AG04450 (cell line): ENCODE results near the gene MYO9B. TPM values are rescaled to one million over a fixed set of nuclear protein-coding genes. Genes with fewer than 3 reads are reported as not detected.

Experiments used
- CTCF ChIA-PET: fragments of 300-600, 350-600 bp; formaldehyde crosslinking; extraction: SDS; loops from one replicate; lab custom pipeline; 2022; ENCODE audit warnings: antibody characterized with exemption, inconsistent platforms; lab: Charles Lee
- POLR2A ChIA-PET: fragments of 350-600 bp; formaldehyde crosslinking; extraction: SDS; loops from one replicate; lab custom pipeline; 2021; ENCODE audit warnings: antibody characterized with exemption, inconsistent platforms; lab: Yijun Ruan, JAX
- DNase-seq: peaks from one replicate; pipeline ENCODE4 v3.0.0-alpha.2; 2011; ENCODE audit warnings: low read depth, low spot score
- H3K27ac ChIP-seq: one replicate; pipeline ENCODE4 v1.5.1; 2012; ENCODE audit warnings: low read depth, low read length, control low read depth
- H3K27me3 ChIP-seq: one replicate; pipeline ENCODE4 v1.6.0; 2012; ENCODE audit warnings: low read length; ENCODE audit not compliant: control insufficient read depth, insufficient read depth
- H3K4me3 ChIP-seq: 2 replicates; pipeline ENCODE4 v1.5.1; 2011; ENCODE audit warnings: mild to moderate bottlenecking, low read depth, low read length, control low read depth
- H3K9me3 ChIP-seq: 2 replicates; pipeline ENCODE4 v1.5.1; 2012; ENCODE audit warnings: low read length; ENCODE audit not compliant: control insufficient read depth, insufficient read depth
- CTCF ChIP-seq: IDR thresholded peaks from 2 replicates; pipeline ENCODE4 v1.5.1; 2011; ENCODE audit warnings: low read depth, low read length, control low read depth, inconsistent platforms
- polyA minus RNA-seq: library from RNA; depleted of rRNA, polyadenylated mRNA; stranded (reverse); fragments of >200 nt; gene quantifications from 2 replicates; pipeline ENCODE4 v1.2.3, GENCODE V29; 2011; rRNA and poly(A)+ RNA removed
- polyA plus RNA-seq: library from polyadenylated mRNA; depleted of rRNA; stranded (reverse); fragments of >200 nt; gene quantifications from 2 replicates; pipeline ENCODE4 v1.2.3, GENCODE V29; 2011; rRNA removed

MYO9B gene
- 34.5 and 42.5 TPM in 2 replicates for polyA plus RNA-seq
- 81.8 and 112 TPM in 2 replicates for polyA minus RNA-seq

- ChIA-PET POLR2A (interaction anchor here (0.7 to 0.9 kb wide), 2 partner anchors 140 to 630 kb away, joined by 3 to 10 read pairs; no protein-coding TSS in a partner anchor), CTCF (no interaction called here)
- Histone ChIP-seq H3K27me3 (no peaks in the 10 kb centered on the region), H3K9me3 (no peaks in the 10 kb centered on the region), H3K27ac (peak within 1 kb of the TSS; percentile 62), H3K4me3 (peak within 1 kb of the TSS; percentile 92)
- TF ChIP-seq CTCF: no peak
- peak; percentile 99 for DNase-seq
Observed at GRCh38 chr19:17075035-17075863, at the start of gene MYO9B, which contains the start of gene HAUS8. TSS of gene MYO9B (plus strand) at chr19:17075777. CDS start at chr19:17101718, 25,941 bp downstream. TSS of gene HAUS8 (minus strand) at chr19:17075452. CDS start at chr19:17075422, 30 bp downstream.

GRCh38 chr19:17025991-17026658 is 49.5 kb upstream of the MYO9B start:
- Histone ChIP-seq H3K9me3 (peaks cover 13% of the 10 kb centered on the region), H3K27ac (no peak overlapping the region), H3K4me3 (no peak overlapping the region), H3K27me3 (peaks cover 38% of the 10 kb centered on the region)
- POLR2A ChIA-PET: interaction anchor here (0.5 kb wide), 1 partner anchor 404 kb away, joined by 7 read pairs; no protein-coding TSS in a partner anchor
- no peak for DNase-seq
- CTCF ChIA-PET: interaction anchor here (0.5 to 0.6 kb wide), 2 partner anchors 121 to 224 kb away, joined by 4 to 9 read pairs; no protein-coding TSS in a partner anchor
- no peak for TF ChIP-seq CTCF

- DNase-seq: no peak
- Histone ChIP-seq H3K27ac (no peak within 1 kb of the TSS), H3K27me3 (peaks cover 38% of the 10 kb centered on the region), H3K9me3 (peaks cover 13% of the 10 kb centered on the region), H3K4me3 (no peak within 1 kb of the TSS)
- POLR2A ChIA-PET: no interaction called here
- CTCF ChIA-PET: interaction anchor here (0.6 kb wide), 1 partner anchor 224 kb away, joined by 9 read pairs; no protein-coding TSS in a partner anchor
- no peak for TF ChIP-seq CTCF
Observed at GRCh38 chr19:17026706-17027534, 48.7 kb upstream of the MYO9B start, which contains the start of gene CPAMD8. TSS of gene CPAMD8 (minus strand) at chr19:17026810. CDS start at chr19:17026642, 168 bp downstream.

GRCh38 chr19:17027535-17027975 is 48.0 kb upstream of the MYO9B start:
- ChIA-PET CTCF (no interaction called here), POLR2A (no interaction called here)
- peaks cover 41% of the 10 kb centered on the region for H3K27me3 ChIP-seq
- DNase-seq: no peak
- peaks cover 11% of the 10 kb centered on the region for H3K9me3 ChIP-seq
- no peak overlapping the region for H3K27ac ChIP-seq
- no peak overlapping the region for H3K4me3 ChIP-seq
- TF ChIP-seq CTCF: no peak
